ENCODE data around the gene CTNNA2. TPM values are rescaled to one million over a fixed set of nuclear protein-coding genes. Genes with fewer than 3 reads are reported as not detected.
"Not testable (repeated sequence)": the region's sequence is repeated elsewhere in the genome, so short reads cannot be mapped to it uniquely, and the experiment has no call there.

CTNNA2 gene
- total RNA-seq, 1 donor from 2014 or later, result not detected

DNA sequence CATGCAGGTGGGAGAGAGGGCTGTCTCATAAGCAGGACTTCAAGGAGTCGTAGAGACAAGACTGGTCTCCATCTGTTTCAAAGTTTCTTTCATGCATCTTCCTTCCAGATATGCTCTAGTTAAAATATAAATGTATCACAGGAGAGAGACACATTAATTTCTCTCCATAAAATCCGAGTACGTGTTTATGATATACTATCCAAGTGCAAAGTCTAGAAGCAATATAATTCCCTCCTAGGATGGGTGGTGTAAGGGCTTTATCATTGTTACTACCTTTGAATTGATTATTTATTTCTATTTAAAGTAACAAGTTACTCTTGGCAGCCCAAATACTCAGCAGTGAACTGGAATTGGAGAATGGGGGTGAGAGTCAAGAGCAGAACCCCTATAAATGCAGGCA lies 619.4 kb downstream of the CTNNA2 start:
- no peak for DNase-seq
- Histone ChIP-seq H3K36me3 (no peaks in the 10 kb centered on the region), H3K27ac (no peak overlapping the region), H3K9me3 (no peaks in the 10 kb centered on the region), H3K4me1 (no peaks in the 10 kb centered on the region), H3K4me3 (no peak overlapping the region), H3K27me3 (no peaks in the 10 kb centered on the region)
- TF ChIP-seq CTCF (IDR thresholded peaks at IDR 0.05), result no peak
- no peak for ATAC-seq
- intact Hi-C loops (cut with DNase I), result no loop called here

DNA sequence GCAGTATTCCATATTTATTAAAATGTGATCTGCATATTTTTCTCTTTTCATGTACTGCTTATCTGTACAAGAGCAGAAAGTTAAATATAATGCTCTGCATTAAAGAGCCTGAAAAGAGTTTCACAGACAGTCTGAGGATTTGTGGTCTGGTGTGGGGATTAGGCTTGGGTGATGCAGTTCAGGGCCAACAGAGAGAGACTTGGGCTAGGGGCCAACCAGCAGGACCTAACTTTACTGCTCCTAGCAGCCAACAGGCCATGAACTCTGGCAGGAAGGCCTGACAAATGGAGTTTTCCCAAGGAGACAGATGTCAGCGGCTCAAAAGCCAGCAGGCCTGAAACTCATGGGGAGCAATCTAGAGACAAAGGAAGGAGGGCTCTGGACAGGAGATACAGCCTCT lies 622.1 kb downstream of the CTNNA2 start:
- TF ChIP-seq CTCF (IDR thresholded peaks at IDR 0.05), result no peak
- DNase-seq (no peak), ATAC-seq (no peak)
- Histone ChIP-seq H3K4me3 (no peak overlapping the region), H3K4me1 (no peaks in the 10 kb centered on the region), H3K9me3 (no peaks in the 10 kb centered on the region), H3K27ac (no peak overlapping the region), H3K27me3 (no peaks in the 10 kb centered on the region), H3K36me3 (no peaks in the 10 kb centered on the region)
- intact Hi-C loops (cut with DNase I), result no loop called here

DNA sequence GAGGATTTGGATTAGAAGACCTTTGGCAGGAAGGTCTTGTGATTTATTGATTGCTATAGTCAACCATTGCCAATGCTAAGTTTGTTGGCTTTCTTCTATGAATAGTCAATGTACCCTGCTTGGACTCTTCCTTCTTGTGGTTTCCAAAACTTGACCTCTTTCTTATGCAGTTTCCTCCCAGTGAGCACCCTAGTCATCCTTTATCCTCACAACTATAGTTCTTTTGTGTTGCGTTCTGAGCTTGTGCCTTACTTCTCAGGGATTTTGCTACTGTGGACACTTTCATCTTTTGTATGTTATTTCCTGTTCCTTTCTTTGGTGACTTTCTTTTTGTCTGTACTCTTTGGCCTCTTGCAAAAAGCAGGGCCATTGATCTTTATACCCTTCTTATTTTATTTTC lies 623.5 kb downstream of the CTNNA2 start:
- no peaks in the 10 kb centered on the region for H3K27me3 ChIP-seq
- intact Hi-C loops (cut with DNase I), result no loop called here
- no peak overlapping the region for H3K4me3 ChIP-seq
- no peaks in the 10 kb centered on the region for H3K36me3 ChIP-seq
- H3K9me3 ChIP-seq, result no peaks in the 10 kb centered on the region
- no peak for TF ChIP-seq CTCF (IDR thresholded peaks at IDR 0.05)
- H3K27ac ChIP-seq, result no peak overlapping the region
- ATAC-seq (no peak), DNase-seq (no peak)
- H3K4me1 ChIP-seq, result no peaks in the 10 kb centered on the region

DNA sequence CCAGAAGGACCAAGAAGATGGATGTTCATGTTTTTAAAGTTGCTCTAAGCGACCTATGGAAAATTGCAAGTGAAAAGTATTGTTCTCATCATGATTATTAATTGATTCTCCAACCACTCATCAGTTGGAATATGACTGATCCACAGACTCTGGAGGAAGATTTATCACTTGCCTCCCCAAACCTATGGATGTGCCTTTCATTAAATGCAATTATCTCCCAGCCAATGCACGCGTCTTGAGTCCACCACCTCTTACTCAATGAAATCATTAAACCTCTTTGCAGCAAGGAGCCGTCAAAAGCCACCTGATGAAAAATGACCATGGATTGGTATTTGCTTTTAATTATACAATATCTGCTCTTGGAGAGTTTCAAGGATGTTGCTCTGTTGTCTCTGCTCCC lies 626.1 kb downstream of the CTNNA2 start:
- Histone ChIP-seq H3K27me3 (no peaks in the 10 kb centered on the region), H3K4me3 (no peak overlapping the region), H3K27ac (no peak overlapping the region), H3K4me1 (no peaks in the 10 kb centered on the region), H3K36me3 (no peaks in the 10 kb centered on the region), H3K9me3 (no peaks in the 10 kb centered on the region)
- TF ChIP-seq CTCF (IDR thresholded peaks at IDR 0.05), result no peak
- ATAC-seq, result no peak
- intact Hi-C loops (cut with DNase I), result no loop called here
- no peak for DNase-seq

- intact Hi-C loops (cut with DNase I), result no loop called here
- H3K27ac ChIP-seq, result no peak overlapping the region
- H3K4me1 ChIP-seq, result no peaks in the 10 kb centered on the region
- DNase-seq (no peak), ATAC-seq (no peak)
- no peaks in the 10 kb centered on the region for H3K9me3 ChIP-seq
- no peaks in the 10 kb centered on the region for H3K27me3 ChIP-seq
- H3K36me3 ChIP-seq, result no peaks in the 10 kb centered on the region
- no peak for TF ChIP-seq CTCF (IDR thresholded peaks at IDR 0.05)
- H3K4me3 ChIP-seq, result no peak overlapping the region
Observed at GRCh38 chr2:80141007-80141726, 628.3 kb downstream of the CTNNA2 start.

- H3K36me3 ChIP-seq, result no peaks in the 10 kb centered on the region
- H3K4me3 ChIP-seq, result no peak overlapping the region
- DNase-seq, result no peak
- no peak for TF ChIP-seq CTCF (IDR thresholded peaks at IDR 0.05)
- H3K4me1 ChIP-seq, result no peaks in the 10 kb centered on the region
- H3K9me3 ChIP-seq, result no peaks in the 10 kb centered on the region
- H3K27me3 ChIP-seq, result no peaks in the 10 kb centered on the region
- ATAC-seq, result no peak
- no peak overlapping the region for H3K27ac ChIP-seq
- intact Hi-C loops (cut with DNase I), result no loop called here
Observed at GRCh38 chr2:80145499-80145898, 632.6 kb downstream of the CTNNA2 start.

GRCh38 chr2:80146757-80147156 lies 633.9 kb downstream of the CTNNA2 start:
- H3K4me3 ChIP-seq; H3K36me3 ChIP-seq; intact Hi-C loops (cut with DNase I); H3K27ac ChIP-seq; DNase-seq; H3K4me1 ChIP-seq; H3K9me3 ChIP-seq; ATAC-seq; H3K27me3 ChIP-seq: not testable (repeated sequence)

All from upper lobe of right lung (tissue), 1 donor.